ENCODE data around the gene PRKAR2B.

DNA sequence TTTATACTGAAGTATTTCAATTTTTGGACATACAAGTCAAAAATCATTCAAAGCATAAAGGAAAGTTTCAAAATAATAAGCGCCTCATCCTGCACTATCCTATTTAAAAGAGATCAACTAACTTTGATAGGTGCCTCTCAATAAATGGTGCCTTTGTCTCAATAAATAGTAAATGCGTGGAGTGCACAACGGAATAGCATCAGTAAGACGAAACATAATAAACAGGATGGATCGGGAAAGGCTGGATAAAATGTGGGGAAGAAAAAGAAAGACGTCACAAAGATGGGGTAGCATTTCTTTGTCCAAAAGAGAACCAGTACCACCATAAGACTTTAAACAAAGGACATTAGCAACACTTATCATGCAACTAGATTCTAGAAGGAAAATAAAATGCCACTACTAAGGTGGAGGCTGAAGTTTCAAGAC lies 571 bp upstream of the PRKAR2B start:
- TF ChIP-seq, protein P1, sequence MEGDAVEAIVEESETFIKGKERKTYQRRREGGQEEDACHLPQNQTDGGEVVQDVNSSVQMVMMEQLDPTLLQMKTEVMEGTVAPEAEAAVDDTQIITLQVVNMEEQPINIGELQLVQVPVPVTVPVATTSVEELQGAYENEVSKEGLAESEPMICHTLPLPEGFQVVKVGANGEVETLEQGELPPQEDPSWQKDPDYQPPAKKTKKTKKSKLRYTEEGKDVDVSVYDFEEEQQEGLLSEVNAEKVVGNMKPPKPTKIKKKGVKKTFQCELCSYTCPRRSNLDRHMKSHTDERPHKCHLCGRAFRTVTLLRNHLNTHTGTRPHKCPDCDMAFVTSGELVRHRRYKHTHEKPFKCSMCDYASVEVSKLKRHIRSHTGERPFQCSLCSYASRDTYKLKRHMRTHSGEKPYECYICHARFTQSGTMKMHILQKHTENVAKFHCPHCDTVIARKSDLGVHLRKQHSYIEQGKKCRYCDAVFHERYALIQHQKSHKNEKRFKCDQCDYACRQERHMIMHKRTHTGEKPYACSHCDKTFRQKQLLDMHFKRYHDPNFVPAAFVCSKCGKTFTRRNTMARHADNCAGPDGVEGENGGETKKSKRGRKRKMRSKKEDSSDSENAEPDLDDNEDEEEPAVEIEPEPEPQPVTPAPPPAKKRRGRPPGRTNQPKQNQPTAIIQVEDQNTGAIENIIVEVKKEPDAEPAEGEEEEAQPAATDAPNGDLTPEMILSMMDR (conservative IDR thresholded peaks at IDR 0.05 in 1 of 2, IDR thresholded peaks at IDR 0.05 in 1 of 2; ENCODE audit: low read depth in 1 of 2, low read length in 2 of 2): no peak
- no peak for TF ChIP-seq EZH2 (IDR thresholded peaks at IDR 0.05; ENCODE audit: low read length, missing control alignments)
